Hepatocyte (in vitro differentiated cells): ENCODE data around the gene IDH3A. TPM values are rescaled to one million over a fixed set of nuclear protein-coding genes. Genes with fewer than 3 reads are reported as not detected.

Experiments
- DNase-seq: peaks from one replicate; pipeline ENCODE4 v3.0.0-alpha.2; 2016; ENCODE audit warnings: low spot score
- H2AFZ ChIP-seq: fragments of 200-600 bp; sonication (generic); 2 replicates; pipeline ENCODE4 v1.6.0; 2016; ENCODE audit warnings: antibody characterized with exemption, mild to moderate bottlenecking
- H3K27ac ChIP-seq: fragments of 200-600 bp; sonication (generic); 2 replicates; pipeline ENCODE4 v1.5.1; 2016; ENCODE audit warnings: mild to moderate bottlenecking
- H3K27me3 ChIP-seq: fragments of 200-600 bp; sonication (generic); 2 replicates; pipeline ENCODE4 v1.6.1; 2016
- H3K36me3 ChIP-seq: fragments of 200-600 bp; sonication (generic); replicated peaks from 2 replicates; pipeline ENCODE4 v1.5.1; 2016; ENCODE audit warnings: low read depth; ENCODE audit not compliant: insufficient read depth
- H3K4me1 ChIP-seq: fragments of 200-600 bp; sonication (generic); 2 replicates; pipeline ENCODE4 v1.5.1; 2016; ENCODE audit warnings: mild to moderate bottlenecking, moderate library complexity; ENCODE audit not compliant: insufficient read depth
- H3K4me2 ChIP-seq: fragments of 200-600 bp; sonication (generic); 2 replicates; pipeline ENCODE4 v1.6.0; 2016
- H3K4me3 ChIP-seq: fragments of 200-600 bp; sonication (generic); 2 replicates; pipeline ENCODE4 v1.5.1; 2016; ENCODE audit warnings: mild to moderate bottlenecking
- H3K79me2 ChIP-seq: fragments of 200-600 bp; sonication (generic); 2 replicates; pipeline ENCODE4 v1.6.0; 2017; ENCODE audit warnings: mild to moderate bottlenecking
- H3K9me2 ChIP-seq: fragments of 200-600 bp; sonication (generic); replicated peaks from 2 replicates; pipeline ENCODE4 v1.6.0; 2017; ENCODE audit warnings: mild to moderate bottlenecking; ENCODE audit not compliant: insufficient read depth
- H3K9me3 ChIP-seq: fragments of 200-600 bp; sonication (generic); 2 replicates; pipeline ENCODE4 v1.5.1; 2016; ENCODE audit warnings: low read depth, mild to moderate bottlenecking
- H4K20me1 ChIP-seq: fragments of 200-600 bp; sonication (generic); 2 replicates; pipeline ENCODE4 v1.6.0; 2016; ENCODE audit warnings: mild to moderate bottlenecking; ENCODE audit not compliant: insufficient read depth, poor library complexity, severe bottlenecking
- EZH2 ChIP-seq: fragments of 200-600 bp; sonication (generic); IDR thresholded peaks from 2 replicates; pipeline ENCODE4 v1.6.1; 2016; ENCODE audit warnings: antibody characterized with exemption, mild to moderate bottlenecking, borderline replicate concordance
- EZH2phosphoT487 ChIP-seq: fragments of 200-600 bp; sonication (generic); IDR thresholded peaks from one replicate; pipeline ENCODE4 v1.6.1; 2018; ENCODE audit warnings: antibody characterized with exemption, mild to moderate bottlenecking, low read depth, moderate library complexity; ENCODE audit not compliant: unreplicated experiment, severe bottlenecking
- WGBS: methylation state at CpG from one replicate; pipeline ENCODE4 v1.1.6; 2016; ENCODE audit warnings: low lambda C conversion rate; ENCODE audit errors: missing lambda C conversion rate; 5-methylcytosine and 5-hydroxymethylcytosine counted together
- polyA plus RNA-seq: library from polyadenylated mRNA; unstranded; fragments of >200 nt; fragmentation: Nextera tagmentation; extraction: Ambion mirVana; gene quantifications from 2 replicates; pipeline ENCODE4 v1.2.1, GENCODE V29; 2016
- total RNA-seq: library from RNA; depleted of rRNA; stranded (reverse); fragments of >200 nt; gene quantifications from 2 replicates; pipeline ENCODE4 v1.2.3, GENCODE V29; 2014
- TF ChIP-seq, protein P1 (sequence below): fragments of 200-600 bp; sonication (generic); IDR thresholded peaks from 2 replicates; pipeline ENCODE4 v1.5.1; 2016; ENCODE audit warnings: antibody characterized with exemption, mild to moderate bottlenecking; ENCODE audit not compliant: poor library complexity

IDH3A gene
- total and polyA plus RNA-seq, 2 experiments from 2014 or later = 62.3 to 102 TPM

DNA sequence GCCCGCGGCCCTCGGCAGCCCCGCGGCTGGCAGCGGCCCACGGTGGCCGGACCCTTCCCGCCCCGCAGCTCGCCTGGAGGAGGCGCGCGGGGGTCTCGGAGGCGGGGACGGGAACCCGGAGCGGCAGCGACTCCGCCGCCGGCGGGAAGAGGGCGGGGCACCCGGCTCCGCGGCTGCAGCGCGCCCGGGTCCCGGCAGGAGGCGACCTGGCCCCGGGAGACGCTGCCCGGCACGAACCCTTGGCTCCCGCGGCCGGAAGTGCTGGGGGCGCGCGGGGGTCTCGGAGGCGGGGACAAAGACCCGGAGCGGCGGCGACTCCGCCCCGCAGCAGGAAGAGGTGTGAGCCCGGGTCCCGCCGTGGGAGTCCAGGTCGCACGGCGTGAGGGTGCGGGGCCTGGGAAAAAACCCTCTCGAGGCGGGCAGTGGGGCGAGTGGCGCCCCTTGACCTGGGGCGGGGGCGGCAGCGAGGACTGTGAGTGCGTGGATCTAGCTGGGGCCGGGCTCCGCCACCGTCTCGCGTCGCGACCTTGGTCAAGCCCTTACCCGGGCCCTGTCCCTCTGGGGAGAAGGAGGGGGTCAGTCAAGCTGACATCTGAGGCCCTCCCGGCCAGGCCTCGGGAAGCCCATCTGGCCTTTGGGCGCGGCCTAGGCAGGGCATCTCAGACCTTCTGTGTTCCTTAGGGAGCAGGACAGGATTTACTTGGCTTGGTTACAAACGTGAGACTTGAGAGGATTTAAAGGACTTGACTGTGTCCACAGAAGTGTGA lies 17.7 kb upstream of the IDH3A start, which contains the start of gene CIB2:
CIB2 (minus strand) TSS at position 151 of the 767 bp plus-strand sequence. CDS start 230 bp downstream, outside the sequence.
- H3K4me1 ChIP-seq = peaks cover 47% of the 10 kb centered on the region
- H2AFZ ChIP-seq = peak within 1 kb of the TSS; percentile 98
- peak within 1 kb of the TSS; percentile 96 for H3K27ac ChIP-seq
- H3K4me3 ChIP-seq = peak within 1 kb of the TSS; percentile 88
- WGBS = 0% methylated on average over 23 of the region's 79 CpGs
- peak; percentile 93 for DNase-seq
- H3K9me3 ChIP-seq = no peaks in the 10 kb centered on the region
- H3K79me2 ChIP-seq = peaks cover 20% of the 10 kb centered on the region
- no peak for TF ChIP-seq EZH2
- no peak for TF ChIP-seq EZH2phosphoT487
- TF ChIP-seq, protein P1, sequence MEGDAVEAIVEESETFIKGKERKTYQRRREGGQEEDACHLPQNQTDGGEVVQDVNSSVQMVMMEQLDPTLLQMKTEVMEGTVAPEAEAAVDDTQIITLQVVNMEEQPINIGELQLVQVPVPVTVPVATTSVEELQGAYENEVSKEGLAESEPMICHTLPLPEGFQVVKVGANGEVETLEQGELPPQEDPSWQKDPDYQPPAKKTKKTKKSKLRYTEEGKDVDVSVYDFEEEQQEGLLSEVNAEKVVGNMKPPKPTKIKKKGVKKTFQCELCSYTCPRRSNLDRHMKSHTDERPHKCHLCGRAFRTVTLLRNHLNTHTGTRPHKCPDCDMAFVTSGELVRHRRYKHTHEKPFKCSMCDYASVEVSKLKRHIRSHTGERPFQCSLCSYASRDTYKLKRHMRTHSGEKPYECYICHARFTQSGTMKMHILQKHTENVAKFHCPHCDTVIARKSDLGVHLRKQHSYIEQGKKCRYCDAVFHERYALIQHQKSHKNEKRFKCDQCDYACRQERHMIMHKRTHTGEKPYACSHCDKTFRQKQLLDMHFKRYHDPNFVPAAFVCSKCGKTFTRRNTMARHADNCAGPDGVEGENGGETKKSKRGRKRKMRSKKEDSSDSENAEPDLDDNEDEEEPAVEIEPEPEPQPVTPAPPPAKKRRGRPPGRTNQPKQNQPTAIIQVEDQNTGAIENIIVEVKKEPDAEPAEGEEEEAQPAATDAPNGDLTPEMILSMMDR = peak; percentile 59
- H3K9me2 ChIP-seq = no peaks in the 10 kb centered on the region
- H4K20me1 ChIP-seq = no peaks in the 10 kb centered on the region
- H3K4me2 ChIP-seq = peak within 1 kb of the TSS; percentile 94
- H3K27me3 ChIP-seq = no peaks in the 10 kb centered on the region
- no peaks in the 10 kb centered on the region for H3K36me3 ChIP-seq

DNA sequence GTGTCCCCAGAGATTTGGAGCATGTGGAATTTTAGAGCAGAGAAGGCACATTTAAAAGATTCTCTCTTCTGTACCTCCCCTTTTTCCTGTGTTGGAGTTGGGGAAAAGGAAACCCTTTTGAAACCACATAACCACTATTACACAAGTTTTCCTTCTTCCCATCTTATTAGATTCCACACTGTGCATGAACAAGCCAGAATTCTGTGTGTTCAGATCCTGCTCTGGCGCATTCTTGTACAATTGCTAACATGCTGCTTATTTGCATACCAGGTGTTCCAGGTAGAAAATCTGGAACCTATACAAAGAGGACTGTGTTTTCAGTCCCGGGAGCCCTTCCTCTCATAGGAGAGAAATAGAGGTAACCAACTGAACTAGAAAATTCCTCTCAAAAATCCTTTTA lies 15.4 kb upstream of the IDH3A start:
- H3K27me3 ChIP-seq = no peaks in the 10 kb centered on the region
- no peaks in the 10 kb centered on the region for H3K36me3 ChIP-seq
- no peak overlapping the region for H3K4me2 ChIP-seq
- 74% methylated on average over 2 of the region's 2 CpGs for whole genome bisulfite sequencing
- no peak overlapping the region for H3K4me3 ChIP-seq
- peak overlapping the region; percentile 24 for H3K27ac ChIP-seq
- peaks cover 20% of the 10 kb centered on the region for H3K79me2 ChIP-seq
- H3K9me3 ChIP-seq = no peaks in the 10 kb centered on the region
- H4K20me1 ChIP-seq = no peaks in the 10 kb centered on the region
- TF ChIP-seq EZH2 (no peak), EZH2phosphoT487 (no peak)
- TF ChIP-seq, protein P1 = no peak
- H3K4me1 ChIP-seq = peaks cover 36% of the 10 kb centered on the region
- H2AFZ ChIP-seq = no peak overlapping the region
- no peaks in the 10 kb centered on the region for H3K9me2 ChIP-seq
- peak; percentile 37 for DNase-seq

DNA sequence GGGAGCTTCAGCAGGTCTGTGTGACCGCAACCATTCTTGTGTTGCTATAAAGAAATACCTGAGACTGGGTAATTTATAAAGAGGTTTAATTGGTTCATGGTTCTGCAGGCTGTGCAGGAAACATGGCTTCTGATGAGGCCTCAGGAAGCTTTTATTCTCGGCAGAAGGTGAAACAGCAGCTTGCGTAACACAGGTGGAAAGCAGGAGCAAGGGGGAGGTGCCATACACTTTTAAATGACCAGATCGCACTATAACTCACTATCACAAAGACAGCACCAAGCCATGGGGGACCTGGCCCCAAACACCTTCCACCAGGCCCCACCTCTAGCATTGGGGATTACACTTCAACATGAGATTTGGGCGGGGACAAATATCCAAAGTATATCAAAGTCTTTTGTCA lies 9.6 kb upstream of the IDH3A start:
- 85% methylated on average over 5 of the region's 5 CpGs for WGBS
- H3K27me3 ChIP-seq = no peaks in the 10 kb centered on the region
- H3K9me3 ChIP-seq = no peaks in the 10 kb centered on the region
- no peak overlapping the region for H2AFZ ChIP-seq
- no peak overlapping the region for H3K4me3 ChIP-seq
- H4K20me1 ChIP-seq = no peaks in the 10 kb centered on the region
- TF ChIP-seq, protein P1 = no peak
- TF ChIP-seq EZH2 (no peak), EZH2phosphoT487 (no peak)
- no peaks in the 10 kb centered on the region for H3K36me3 ChIP-seq
- peak overlapping the region; percentile 68 for H3K27ac ChIP-seq
- peaks cover 18% of the 10 kb centered on the region for H3K4me1 ChIP-seq
- H3K79me2 ChIP-seq = no peaks in the 10 kb centered on the region
- H3K9me2 ChIP-seq = no peaks in the 10 kb centered on the region
- no peak for DNase-seq
- H3K4me2 ChIP-seq = peak overlapping the region; percentile 0
